ENCODE results near the gene ASCL5. TPM values are rescaled to one million over a fixed set of nuclear protein-coding genes. Genes with fewer than 3 reads are reported as not detected.

The ASCL5 gene
- total RNA-seq, 6 experiments from 2014 or later: not detected

DNA sequence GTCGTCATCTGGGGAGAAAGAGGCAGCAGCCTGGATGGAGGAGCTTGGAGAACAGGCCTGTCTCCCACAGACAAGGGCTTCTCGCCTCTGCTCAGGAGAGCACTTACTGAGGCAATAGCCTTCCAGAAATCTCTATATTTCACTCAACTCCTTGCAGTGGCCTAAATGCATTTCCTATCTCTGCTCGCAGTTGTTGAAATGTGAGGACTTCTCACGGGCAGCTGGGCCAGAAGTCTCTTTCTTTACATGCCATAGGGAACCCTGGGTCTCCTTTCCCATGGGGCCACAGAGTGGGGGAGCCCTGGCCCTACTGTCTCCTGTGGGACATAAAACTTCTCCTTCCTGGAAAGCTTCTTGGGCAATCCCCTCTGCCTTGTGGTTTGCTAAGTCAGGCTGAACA, 60.0 kb downstream of the ASCL5 start:
- H3K27ac ChIP-seq: no peak overlapping the region
- H3K4me3 ChIP-seq: no peak overlapping the region
- H3K36me3 ChIP-seq: no peaks in the 10 kb centered on the region
- intact Hi-C loops (cut with DNase I): no loop called here
- peaks cover 0 to 9% (median 0%) of the 10 kb centered on the region in 4 donors for H3K4me1 ChIP-seq
- H3K27me3 ChIP-seq: no peaks in the 10 kb centered on the region
- no peak for ATAC-seq
- DNase-seq: no peak
- 67% methylated on average over 3 of the region's 4 CpGs for whole genome bisulfite sequencing (ENCODE audit: insufficient coverage, low coverage, low lambda C conversion rate, missing lambda C conversion rate)
- no peaks in the 10 kb centered on the region for H3K9me3 ChIP-seq
- no peak for TF ChIP-seq POLR2A (IDR thresholded peaks at IDR 0.05)
- no peak for TF ChIP-seq CTCF (IDR thresholded peaks at IDR 0.05)

- ATAC-seq (no peak), DNase-seq (no peak)
- no peaks in the 10 kb centered on the region for H3K9me3 ChIP-seq
- no peak overlapping the region for H3K4me3 ChIP-seq
- TF ChIP-seq CTCF (IDR thresholded peaks at IDR 0.05): no peak
- TF ChIP-seq POLR2A (IDR thresholded peaks at IDR 0.05): no peak
- intact Hi-C loops (cut with DNase I): no loop called here
- H3K27ac ChIP-seq: no peak overlapping the region
- H3K4me1 ChIP-seq: peaks cover 0 to 9% (median 0%) of the 10 kb centered on the region in 4 donors
- H3K27me3 ChIP-seq: no peaks in the 10 kb centered on the region
- no peaks in the 10 kb centered on the region for H3K36me3 ChIP-seq
- WGBS (ENCODE audit: insufficient coverage, low coverage, low lambda C conversion rate, missing lambda C conversion rate): 79% methylated on average over 4 of the region's 10 CpGs
Observed at GRCh38 chr1:201065686-201066085, 61.3 kb downstream of the ASCL5 start.

DNA sequence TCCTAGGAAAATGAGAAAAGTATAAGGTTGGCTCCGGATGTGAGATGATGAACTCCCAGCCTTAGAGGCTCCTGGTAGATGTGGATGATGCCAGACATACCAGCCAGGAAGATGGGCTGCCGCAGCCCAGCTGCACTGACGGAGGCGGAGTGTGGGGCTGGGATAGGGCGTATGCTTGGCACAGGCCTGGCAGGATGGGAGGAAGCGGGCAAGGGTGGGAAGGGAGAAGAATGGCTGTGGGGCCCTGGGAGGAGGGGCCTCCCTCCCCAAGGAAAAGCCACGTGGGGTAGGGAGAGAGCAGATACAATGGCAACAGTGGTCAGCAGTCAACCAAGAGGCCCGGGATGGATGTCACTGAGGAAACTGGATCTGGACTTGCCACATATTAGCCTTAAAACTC, 62.2 kb downstream of the ASCL5 start:
- TF ChIP-seq POLR2A (IDR thresholded peaks at IDR 0.05): no peak
- no peak for TF ChIP-seq CTCF (IDR thresholded peaks at IDR 0.05)
- intact Hi-C loops (cut with DNase I): no loop called here
- Histone ChIP-seq H3K27ac (no peak overlapping the region), H3K9me3 (no peaks in the 10 kb centered on the region), H3K36me3 (no peaks in the 10 kb centered on the region), H3K4me3 (no peak overlapping the region), H3K4me1 (peaks cover 0 to 9% (median 0%) of the 10 kb centered on the region in 4 donors), H3K27me3 (no peaks in the 10 kb centered on the region)
- DNase-seq: no peak
- no peak for ATAC-seq
- 86% methylated on average over 8 of the region's 8 CpGs for WGBS (ENCODE audit: insufficient coverage, low coverage, low lambda C conversion rate, missing lambda C conversion rate)

Other genes with a start within 250 kb of the ASCL5 start
- gene INAVA, start 232.3 kb downstream of the ASCL5 start, total RNA-seq: under 1 TPM; 0.29 to 0.55 (median 0.41) TPM
- 1 to 10 TPM in 4 of 6 experiments, under 1 TPM in 2; 0.75 to 4.4 (median 1.4) TPM for gene KIF21B, start 103.5 kb downstream of the ASCL5 start, total RNA-seq
- under 1 TPM in 1 of 6 experiments, not detected in 5; 0.12 TPM for gene CACNA1S, start 14.8 kb downstream of the ASCL5 start, total RNA-seq
- gene TMEM9, start 27.3 kb upstream of the ASCL5 start, total RNA-seq: 10 to 100 TPM; 27.0 to 47.4 (median 35.6) TPM
- under 1 TPM in 3 of 6 experiments, not detected in 3; 0.02 to 0.18 (median 0.12) TPM for gene IGFN1, start 63.6 kb upstream of the ASCL5 start, total RNA-seq
- gene PKP1, start 156.3 kb upstream of the ASCL5 start, total RNA-seq: not detected